ENCODE results near the gene CCDC92B. TPM values are rescaled to one million over a fixed set of nuclear protein-coding genes. Genes with fewer than 3 reads are reported as not detected.
A peak's percentile ranks its signal among the peaks of the same experiment; 100 is the strongest.

The CCDC92B gene
- total RNA-seq, 6 donors from 2014 or later: 0.34 TPM; not detected in 4

GRCh38 chr17:2711608-2712299 lies 37.7 kb downstream of the CCDC92B start, which contains the start of gene CLUH:
Gene CLUH (minus strand): TSS chr17:2711764. CDS start chr17:2711661, 103 bp downstream.
- Histone ChIP-seq H3K36me3 (no peaks in the 10 kb centered on the region), H3K4me3 (peak within 1 kb of the TSS; percentile 93 to 99 (median 96)), H3K4me1 (peaks cover 44 to 57% (median 49%) of the 10 kb centered on the region in 4 donors), H3K9me3 (no peaks in the 10 kb centered on the region), H3K27me3 (no peaks in the 10 kb centered on the region), H3K27ac (peak within 1 kb of the TSS; percentile 54 to 88 (median 78))
- 1% methylated on average over 31 of the region's 76 CpGs; no CpG with 5 or more reads in 1 of the 2 donors for WGBS, 2 donors
- peak; percentile 94 to 97 for ATAC-seq (ENCODE audit: low FRiP score in 2 of 2)
- peak; percentile 97 to 98 for TF ChIP-seq POLR2AphosphoS5 (IDR thresholded peaks at IDR 0.05)
- TF ChIP-seq, protein P1, sequence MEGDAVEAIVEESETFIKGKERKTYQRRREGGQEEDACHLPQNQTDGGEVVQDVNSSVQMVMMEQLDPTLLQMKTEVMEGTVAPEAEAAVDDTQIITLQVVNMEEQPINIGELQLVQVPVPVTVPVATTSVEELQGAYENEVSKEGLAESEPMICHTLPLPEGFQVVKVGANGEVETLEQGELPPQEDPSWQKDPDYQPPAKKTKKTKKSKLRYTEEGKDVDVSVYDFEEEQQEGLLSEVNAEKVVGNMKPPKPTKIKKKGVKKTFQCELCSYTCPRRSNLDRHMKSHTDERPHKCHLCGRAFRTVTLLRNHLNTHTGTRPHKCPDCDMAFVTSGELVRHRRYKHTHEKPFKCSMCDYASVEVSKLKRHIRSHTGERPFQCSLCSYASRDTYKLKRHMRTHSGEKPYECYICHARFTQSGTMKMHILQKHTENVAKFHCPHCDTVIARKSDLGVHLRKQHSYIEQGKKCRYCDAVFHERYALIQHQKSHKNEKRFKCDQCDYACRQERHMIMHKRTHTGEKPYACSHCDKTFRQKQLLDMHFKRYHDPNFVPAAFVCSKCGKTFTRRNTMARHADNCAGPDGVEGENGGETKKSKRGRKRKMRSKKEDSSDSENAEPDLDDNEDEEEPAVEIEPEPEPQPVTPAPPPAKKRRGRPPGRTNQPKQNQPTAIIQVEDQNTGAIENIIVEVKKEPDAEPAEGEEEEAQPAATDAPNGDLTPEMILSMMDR (IDR thresholded peaks at IDR 0.05): peak in 2 of 6 experiments; percentile 12 to 50
- TF ChIP-seq POLR2A (IDR thresholded peaks at IDR 0.05): peak in 3 of 4 donors; percentile 40 to 89 (median 86)
- peak in 2 of 4 donors; percentile 72 to 98 for TF ChIP-seq EP300 (IDR thresholded peaks at IDR 0.05)
- DNase-seq: peak; percentile 98 to 100

DNA sequence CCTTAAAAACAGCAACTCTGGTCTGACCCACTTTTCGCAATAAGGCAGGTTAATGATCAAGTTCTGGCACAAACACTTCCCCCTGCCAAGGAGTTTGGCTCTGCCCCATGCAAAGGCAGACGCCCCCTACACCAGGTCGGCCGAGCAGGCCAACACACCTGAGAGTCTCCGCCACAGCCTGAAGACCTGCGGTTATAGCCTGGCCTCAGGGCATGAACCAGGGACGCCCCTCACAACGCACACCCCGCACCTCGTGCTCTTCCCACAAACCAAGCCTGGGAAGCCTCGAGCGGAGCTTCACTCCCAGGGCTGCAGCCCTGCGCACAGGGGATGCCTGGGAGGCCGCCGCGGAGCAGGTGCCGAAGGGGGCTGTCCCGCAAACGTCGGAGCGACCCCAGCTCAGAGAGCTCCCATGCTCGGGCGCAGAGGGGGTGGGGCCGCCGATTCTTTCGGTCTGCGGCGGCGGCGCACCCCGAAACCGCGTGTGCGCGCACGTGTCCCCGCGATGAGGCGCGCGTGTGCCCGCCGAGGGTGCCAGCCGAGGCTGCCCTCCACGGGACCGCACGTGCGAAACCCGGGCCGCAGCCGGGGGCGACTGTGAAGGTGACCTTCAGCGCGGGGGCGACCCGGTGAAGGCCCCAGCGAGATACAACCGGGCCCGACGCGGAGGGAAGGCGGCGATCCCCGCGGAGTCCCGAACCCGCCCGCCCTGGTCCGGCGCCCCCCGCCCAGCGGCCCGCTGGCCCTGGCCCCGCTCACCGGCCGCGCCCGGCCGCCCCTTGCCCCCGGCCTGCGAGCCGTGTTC lies 38.4 kb downstream of the CCDC92B start:
- peak in 1 of 2 donors; percentile 13 for ATAC-seq (ENCODE audit: low FRiP score in 2 of 2)
- DNase-seq: peak in 1 of 2 donors; percentile 91
- Histone ChIP-seq H3K9me3 (no peaks in the 10 kb centered on the region), H3K4me1 (peaks cover 44 to 57% (median 49%) of the 10 kb centered on the region in 4 donors), H3K4me3 (peak overlapping the region; percentile 93 to 99 (median 96)), H3K36me3 (no peaks in the 10 kb centered on the region), H3K27ac (peak overlapping the region; percentile 54 to 79 (median 73)), H3K27me3 (no peaks in the 10 kb centered on the region)
- TF ChIP-seq, protein P1 (IDR thresholded peaks at IDR 0.05): no peak
- peak in 1 of 4 donors; percentile 44 for TF ChIP-seq POLR2A (IDR thresholded peaks at IDR 0.05)
- 0 to 1% methylated on average over 11 to 22 of the region's 82 CpGs for WGBS, 2 donors

GRCh38 chr17:2710071-2710802 lies 39.2 kb downstream of the CCDC92B start:
- Histone ChIP-seq H3K27ac (peak overlapping the region; percentile 54 to 79 (median 73)), H3K9me3 (no peaks in the 10 kb centered on the region), H3K4me1 (peaks cover 44 to 57% (median 49%) of the 10 kb centered on the region in 4 donors), H3K4me3 (peak overlapping the region in 3 of 4 donors; percentile 96 to 99 (median 97)), H3K36me3 (no peaks in the 10 kb centered on the region), H3K27me3 (no peaks in the 10 kb centered on the region)
- ATAC-seq (ENCODE audit: low FRiP score in 2 of 2): no peak
- TF ChIP-seq EP300 (IDR thresholded peaks at IDR 0.05) (no peak), POLR2AphosphoS5 (IDR thresholded peaks at IDR 0.05) (no peak), POLR2A (IDR thresholded peaks at IDR 0.05) (no peak)
- TF ChIP-seq, protein P1 (IDR thresholded peaks at IDR 0.05): no peak
- 37 to 39% methylated on average over 11 to 16 of the region's 16 CpGs for WGBS, 2 donors
- no peak for DNase-seq

DNA sequence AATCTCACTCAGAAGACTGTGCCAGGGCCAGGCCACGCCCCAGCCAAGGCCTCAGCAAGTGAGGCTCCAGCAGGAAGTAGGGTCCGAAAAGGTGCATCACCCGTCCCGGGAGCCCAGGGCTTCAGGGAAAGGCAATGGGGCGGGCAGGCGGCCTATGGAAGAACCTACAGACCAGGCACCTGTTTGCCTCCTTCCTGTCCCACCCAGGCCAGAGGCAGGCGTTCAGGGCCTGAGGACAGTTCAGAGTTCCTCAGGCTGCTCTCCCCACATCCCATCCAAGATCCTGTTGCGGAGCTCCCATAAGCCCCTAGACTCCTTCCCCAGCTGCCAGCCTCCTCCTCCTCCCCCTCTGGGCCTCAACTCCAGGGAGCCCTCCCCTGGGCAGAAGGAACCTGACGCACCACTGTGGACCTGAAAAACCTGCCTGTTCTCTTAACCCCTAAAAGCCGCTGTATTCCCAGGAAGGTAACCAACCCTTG lies 40.2 kb downstream of the CCDC92B start:
- Histone ChIP-seq H3K27ac (peak overlapping the region; percentile 43 to 79 (median 73)), H3K4me3 (peak overlapping the region in 2 of 4 donors; percentile 24 to 96)
- WGBS, 2 donors: 56 to 63% methylated on average over 10 of the region's 10 CpGs

More for the DNA sequence above, 40.2 kb downstream of the CCDC92B start:
- Histone ChIP-seq H3K36me3 (peaks cover 0 to 3% (median 2%) of the 10 kb centered on the region in 4 donors), H3K4me1 (peaks cover 44 to 57% (median 49%) of the 10 kb centered on the region in 4 donors), H3K9me3 (no peaks in the 10 kb centered on the region), H3K27me3 (no peaks in the 10 kb centered on the region)
- ATAC-seq (ENCODE audit: low FRiP score in 2 of 2): peak in 1 of 2 donors; percentile 58
- TF ChIP-seq POLR2A (IDR thresholded peaks at IDR 0.05) (peak in 1 of 4 donors; percentile 44), POLR2AphosphoS5 (IDR thresholded peaks at IDR 0.05) (no peak)
- peak; percentile 84 to 85 for DNase-seq

All from upper lobe of left lung (tissue), 6 donors.